Mammary epithelial cell (primary cell): Measurements from ENCODE around the gene DCANP1.

Source experiments
- CTCF ChIP-seq, 2 donors: IDR thresholded peaks in 1 of 2; conservative IDR thresholded peaks in 1 of 2; 2 replicates each; pipeline ENCODE4 v1.5.1; 2011 to 2012; ENCODE audit warnings: inconsistent platforms in 2 of 2, low read length in 2 of 2, mild to moderate bottlenecking in 2 of 2, control low read depth in 1 of 2, low read depth in 1 of 2; ENCODE audit not compliant: insufficient read depth in 1 of 2; ENCODE audit errors: extremely low read depth in 1 of 2
- EZH2 ChIP-seq: IDR thresholded peaks from 2 replicates; pipeline ENCODE4 v1.6.1; 2012; ENCODE audit warnings: low read length, inconsistent platforms, borderline replicate concordance

DNA sequence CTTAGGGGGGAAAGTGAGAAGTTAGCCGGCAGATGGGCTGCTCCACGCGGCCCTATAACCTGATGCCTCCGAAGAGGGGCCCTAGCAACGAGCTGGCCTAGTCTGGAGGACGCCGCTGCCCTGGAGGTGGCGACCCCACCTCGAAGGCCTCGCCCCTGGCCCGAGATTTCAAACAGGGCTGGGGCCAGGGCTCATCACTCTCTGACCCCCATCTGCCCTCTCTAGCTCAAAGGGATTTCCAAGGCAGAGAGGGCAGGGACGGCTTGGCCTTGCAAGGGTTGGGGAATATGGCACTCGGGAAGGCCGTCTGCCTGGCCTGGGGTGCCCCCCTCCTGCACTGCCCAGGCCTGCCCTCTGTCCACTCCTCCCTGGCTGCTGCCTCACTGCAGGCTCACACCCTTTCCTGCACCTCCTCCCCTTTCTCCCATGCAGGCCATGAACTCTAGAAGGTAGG, 30.5 kb upstream of the DCANP1 start:
- TF ChIP-seq EZH2 (no peak), CTCF (conservative IDR thresholded peaks at IDR 0.05 in 1 of 2, IDR thresholded peaks at IDR 0.05 in 1 of 2; ENCODE audit: extremely low read depth in 1 of 2, insufficient read depth in 1 of 2, low read depth in 1 of 2, low read length in 2 of 2) (no peak)
